ENCODE results near the gene PCNX2. TPM values are rescaled to one million over a fixed set of nuclear protein-coding genes. Genes with fewer than 3 reads are reported as not detected.

Gene PCNX2
- total RNA-seq, 1 donor, result 56.8 TPM

DNA sequence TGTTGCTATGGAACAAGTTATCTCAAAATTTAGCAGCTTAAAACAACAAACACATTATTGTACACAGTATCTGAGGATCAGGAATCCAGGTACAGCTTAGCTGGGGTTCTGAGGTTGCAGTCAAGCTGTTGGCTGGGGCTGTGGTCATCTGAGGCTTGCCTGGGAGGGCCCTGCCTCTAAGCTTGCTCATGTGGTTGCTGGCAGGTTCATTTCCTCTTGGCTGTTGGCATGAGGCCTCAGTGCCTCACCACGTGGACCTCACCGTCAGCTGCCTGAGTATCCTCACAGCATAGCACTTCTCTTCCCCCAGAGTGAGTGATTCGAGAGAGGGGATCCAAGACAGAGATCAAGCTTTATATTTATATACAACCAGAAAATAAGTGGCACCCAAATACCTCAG lies 326.6 kb downstream of the PCNX2 start:
- H3K9me3 ChIP-seq (ENCODE audit: low read depth, low read length), result peaks cover under 1% of the 10 kb centered on the region
- no peak overlapping the region for H3K4me2 ChIP-seq (ENCODE audit: insufficient read depth, low read length)
- TF ChIP-seq, protein P1, sequence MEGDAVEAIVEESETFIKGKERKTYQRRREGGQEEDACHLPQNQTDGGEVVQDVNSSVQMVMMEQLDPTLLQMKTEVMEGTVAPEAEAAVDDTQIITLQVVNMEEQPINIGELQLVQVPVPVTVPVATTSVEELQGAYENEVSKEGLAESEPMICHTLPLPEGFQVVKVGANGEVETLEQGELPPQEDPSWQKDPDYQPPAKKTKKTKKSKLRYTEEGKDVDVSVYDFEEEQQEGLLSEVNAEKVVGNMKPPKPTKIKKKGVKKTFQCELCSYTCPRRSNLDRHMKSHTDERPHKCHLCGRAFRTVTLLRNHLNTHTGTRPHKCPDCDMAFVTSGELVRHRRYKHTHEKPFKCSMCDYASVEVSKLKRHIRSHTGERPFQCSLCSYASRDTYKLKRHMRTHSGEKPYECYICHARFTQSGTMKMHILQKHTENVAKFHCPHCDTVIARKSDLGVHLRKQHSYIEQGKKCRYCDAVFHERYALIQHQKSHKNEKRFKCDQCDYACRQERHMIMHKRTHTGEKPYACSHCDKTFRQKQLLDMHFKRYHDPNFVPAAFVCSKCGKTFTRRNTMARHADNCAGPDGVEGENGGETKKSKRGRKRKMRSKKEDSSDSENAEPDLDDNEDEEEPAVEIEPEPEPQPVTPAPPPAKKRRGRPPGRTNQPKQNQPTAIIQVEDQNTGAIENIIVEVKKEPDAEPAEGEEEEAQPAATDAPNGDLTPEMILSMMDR (IDR thresholded peaks at IDR 0.05; ENCODE audit: extremely low read depth, low read depth, low read length), result no peak
- H3K27me3 ChIP-seq (ENCODE audit: insufficient read depth, low read length), result no peaks in the 10 kb centered on the region
- H3K4me3 ChIP-seq (ENCODE audit: insufficient read depth, low read length), result no peak overlapping the region
- H3K79me2 ChIP-seq (ENCODE audit: insufficient read depth, low read length), result no peaks in the 10 kb centered on the region
- peaks cover 21% of the 10 kb centered on the region for H3K36me3 ChIP-seq (ENCODE audit: insufficient read depth, low read length)
- peak; percentile 21 for DNase-seq (ENCODE audit: insufficient read length, low spot score, missing footprints)
- H3K4me1 ChIP-seq (ENCODE audit: insufficient read depth, low read length), result no peaks in the 10 kb centered on the region
- no peak overlapping the region for H2AFZ ChIP-seq (ENCODE audit: low read length)
- no peak overlapping the region for H3K27ac ChIP-seq (ENCODE audit: low read depth, low read length)
- H4K20me1 ChIP-seq (ENCODE audit: insufficient read depth, low read length), result no peaks in the 10 kb centered on the region

DNA sequence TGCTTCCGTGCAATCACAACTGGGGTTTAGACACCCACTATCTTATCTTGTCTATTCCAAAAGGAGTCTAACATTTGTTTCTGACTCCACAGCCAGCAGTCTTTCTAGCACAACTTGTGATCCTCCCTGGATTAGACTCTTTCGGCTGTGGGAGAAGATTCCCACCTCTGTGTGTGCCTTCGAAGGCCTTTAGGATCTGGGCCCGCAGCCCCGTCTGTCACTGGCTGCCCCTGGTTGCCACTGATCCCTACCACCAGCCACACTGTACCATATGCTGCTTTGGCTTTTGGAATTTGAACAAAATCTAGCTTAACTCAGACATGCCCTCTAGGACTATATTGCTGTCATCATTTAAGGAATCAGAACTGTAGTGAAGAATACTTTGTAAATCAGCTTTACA lies 327.1 kb downstream of the PCNX2 start:
- H3K4me1 ChIP-seq (ENCODE audit: insufficient read depth, low read length), result peaks cover 3% of the 10 kb centered on the region
- peak; percentile 19 for DNase-seq (ENCODE audit: insufficient read length, low spot score, missing footprints)
- H3K9me3 ChIP-seq (ENCODE audit: low read depth, low read length), result no peaks in the 10 kb centered on the region
- no peaks in the 10 kb centered on the region for H4K20me1 ChIP-seq (ENCODE audit: insufficient read depth, low read length)
- no peak overlapping the region for H3K4me3 ChIP-seq (ENCODE audit: insufficient read depth, low read length)
- H3K4me2 ChIP-seq (ENCODE audit: insufficient read depth, low read length), result no peak overlapping the region
- TF ChIP-seq, protein P1 (IDR thresholded peaks at IDR 0.05; ENCODE audit: extremely low read depth, low read depth, low read length), result no peak
- no peaks in the 10 kb centered on the region for H3K79me2 ChIP-seq (ENCODE audit: insufficient read depth, low read length)
- H2AFZ ChIP-seq (ENCODE audit: low read length), result no peak overlapping the region
- H3K27ac ChIP-seq (ENCODE audit: low read depth, low read length), result no peak overlapping the region
- peaks cover 15% of the 10 kb centered on the region for H3K36me3 ChIP-seq (ENCODE audit: insufficient read depth, low read length)
- H3K27me3 ChIP-seq (ENCODE audit: insufficient read depth, low read length), result no peaks in the 10 kb centered on the region

DNA sequence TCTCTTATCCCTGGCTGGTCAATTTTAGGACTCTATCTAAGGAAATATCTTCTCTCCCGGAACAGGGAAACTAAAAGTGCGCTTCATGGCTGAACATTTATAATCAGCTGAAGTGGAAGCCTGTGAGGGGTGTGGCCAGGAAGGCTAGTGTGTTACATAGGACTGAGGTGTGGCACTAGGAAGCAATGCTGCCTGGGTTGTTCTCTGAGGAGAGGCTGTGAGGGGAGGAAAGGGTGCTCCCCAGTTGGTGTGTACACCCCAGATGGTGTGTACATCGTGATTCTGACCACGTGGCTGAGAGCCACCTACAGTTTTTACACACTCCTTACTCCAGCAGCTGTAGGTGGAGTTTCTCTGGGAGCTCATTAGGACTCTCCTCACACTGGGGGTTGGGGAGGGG lies 328.9 kb downstream of the PCNX2 start:
- DNase-seq (ENCODE audit: insufficient read length, low spot score, missing footprints), result no peak
- Histone ChIP-seq H3K4me3 (ENCODE audit: insufficient read depth, low read length) (no peak overlapping the region), H4K20me1 (ENCODE audit: insufficient read depth, low read length) (no peaks in the 10 kb centered on the region), H3K79me2 (ENCODE audit: insufficient read depth, low read length) (no peaks in the 10 kb centered on the region), H2AFZ (ENCODE audit: low read length) (no peak overlapping the region), H3K36me3 (ENCODE audit: insufficient read depth, low read length) (peaks cover 11% of the 10 kb centered on the region), H3K27ac (ENCODE audit: low read depth, low read length) (no peak overlapping the region), H3K27me3 (ENCODE audit: insufficient read depth, low read length) (no peaks in the 10 kb centered on the region), H3K4me2 (ENCODE audit: insufficient read depth, low read length) (no peak overlapping the region), H3K9me3 (ENCODE audit: low read depth, low read length) (no peaks in the 10 kb centered on the region), H3K4me1 (ENCODE audit: insufficient read depth, low read length) (peaks cover 14% of the 10 kb centered on the region)
- TF ChIP-seq, protein P1 (IDR thresholded peaks at IDR 0.05; ENCODE audit: extremely low read depth, low read depth, low read length), result no peak

DNA sequence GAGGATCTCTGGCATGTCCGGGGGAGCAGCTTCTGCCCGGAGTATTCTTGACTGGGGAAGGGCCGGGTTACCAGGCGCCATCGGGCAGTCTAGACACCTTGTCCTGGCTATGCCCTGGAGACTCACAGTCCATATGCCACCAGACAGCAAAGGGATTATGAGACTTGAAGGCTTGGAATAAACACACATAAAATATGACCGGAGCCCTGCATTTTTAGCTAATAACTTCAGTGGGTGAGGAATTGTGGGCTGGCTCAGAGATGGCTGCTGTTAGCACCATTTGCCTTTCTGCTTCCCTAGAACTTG lies 329.7 kb downstream of the PCNX2 start:
- no peak overlapping the region for H3K4me3 ChIP-seq (ENCODE audit: insufficient read depth, low read length)
- peak; percentile 27 for DNase-seq (ENCODE audit: insufficient read length, low spot score, missing footprints)
- H3K4me2 ChIP-seq (ENCODE audit: insufficient read depth, low read length), result no peak overlapping the region
- TF ChIP-seq, protein P1 (IDR thresholded peaks at IDR 0.05; ENCODE audit: extremely low read depth, low read depth, low read length), result no peak
- H3K79me2 ChIP-seq (ENCODE audit: insufficient read depth, low read length), result no peaks in the 10 kb centered on the region
- H3K36me3 ChIP-seq (ENCODE audit: insufficient read depth, low read length), result peaks cover 11% of the 10 kb centered on the region
- H4K20me1 ChIP-seq (ENCODE audit: insufficient read depth, low read length), result no peaks in the 10 kb centered on the region
- peaks cover 14% of the 10 kb centered on the region for H3K4me1 ChIP-seq (ENCODE audit: insufficient read depth, low read length)
- no peaks in the 10 kb centered on the region for H3K9me3 ChIP-seq (ENCODE audit: low read depth, low read length)
- H3K27ac ChIP-seq (ENCODE audit: low read depth, low read length), result no peak overlapping the region
- no peaks in the 10 kb centered on the region for H3K27me3 ChIP-seq (ENCODE audit: insufficient read depth, low read length)
- H2AFZ ChIP-seq (ENCODE audit: low read length), result peak overlapping the region; percentile 16
